HEK293 (cell line): ENCODE measurements around the gene DIO3.
A peak's percentile ranks its signal among the peaks of the same experiment; 100 is the strongest.

Source experiments
- CTCF ChIA-PET: fragments of 350-600 bp; formaldehyde crosslinking; extraction: SDS; loops from one replicate; lab custom pipeline; 2021; ENCODE audit warnings: antibody characterized with exemption; lab: Yijun Ruan, JAX
- POLR2A ChIA-PET: fragments of 300-600 bp; formaldehyde crosslinking; extraction: SDS; loops from one replicate; lab custom pipeline; 2020; ENCODE audit warnings: antibody characterized with exemption, inconsistent platforms; lab: Yijun Ruan, JAX
- H3K27ac ChIP-seq: fragments of 200-500 bp; sonication (Bioruptor generic); 2 replicates; pipeline ENCODE4 v1.5.1; 2014; ENCODE audit warnings: low read depth, low read length, control low read depth, inconsistent platforms; ENCODE audit errors: extremely low read depth
- H3K36me3 ChIP-seq, 2 experiments: fragments of 200-500 bp in 1 of 2; sonication (Bioruptor generic) in 1 of 2; 1 replicate in 1 of 2; 2 replicates in 1 of 2; pipeline ENCODE4 v1.5.1; 2014 to 2017; ENCODE audit warnings: inconsistent platforms in 2 of 2, low read length in 2 of 2; ENCODE audit not compliant: control insufficient read depth in 2 of 2, insufficient read depth in 1 of 2
- H3K4me1 ChIP-seq: fragments of 200-500 bp; sonication (Bioruptor generic); 2 replicates; pipeline ENCODE4 v1.5.1; 2014; ENCODE audit warnings: mild to moderate bottlenecking, low read length, inconsistent platforms; ENCODE audit not compliant: control insufficient read depth, insufficient read depth
- H3K4me3 ChIP-seq: 2 replicates; pipeline ENCODE4 v1.5.1; 2011; ENCODE audit warnings: low read depth, mild to moderate bottlenecking, control low read depth, low read length, moderate library complexity
- H3K9me3 ChIP-seq: fragments of 200-500 bp; sonication (Bioruptor generic); 2 replicates; pipeline ENCODE4 v1.5.1; 2014; ENCODE audit warnings: low read depth, low read length, inconsistent platforms; ENCODE audit not compliant: control insufficient read depth, insufficient read depth
- CTCF ChIP-seq: fragments of 450-650 bp; formaldehyde crosslinking; IDR thresholded peaks from 2 replicates; pipeline ENCODE4 v1.5.1; 2016; ENCODE audit warnings: missing biosample characterization, missing genetic modification characterization
- GLIS1 ChIP-seq: fragments of 450-650 bp; formaldehyde crosslinking; IDR thresholded peaks from 2 replicates; pipeline ENCODE4 v1.5.1; 2016; ENCODE audit warnings: missing biosample characterization, missing genetic modification characterization
- GLIS2 ChIP-seq: fragments of 450-650 bp; formaldehyde crosslinking; IDR thresholded peaks from 2 replicates; pipeline ENCODE4 v1.5.1; 2016; ENCODE audit warnings: missing biosample characterization, missing genetic modification characterization
- KLF16 ChIP-seq: fragments of 450-650 bp; formaldehyde crosslinking; IDR thresholded peaks from 2 replicates; pipeline ENCODE4 v1.5.1; 2017; ENCODE audit warnings: missing biosample characterization, missing genetic modification characterization
- REPIN1 ChIP-seq: fragments of 450-650 bp; formaldehyde crosslinking; IDR thresholded peaks from 2 replicates; pipeline ENCODE4 v1.5.1; 2017; ENCODE audit warnings: missing biosample characterization, missing genetic modification characterization, low read depth
- YY2 ChIP-seq: fragments of 450-650 bp; formaldehyde crosslinking; IDR thresholded peaks from 2 replicates; pipeline ENCODE4 v1.5.1; 2016; ENCODE audit warnings: missing biosample characterization, missing genetic modification characterization
- ZIC2 ChIP-seq: fragments of 450-650 bp; formaldehyde crosslinking; IDR thresholded peaks from 2 replicates; pipeline ENCODE4 v1.5.1; 2016; ENCODE audit warnings: missing biosample characterization, missing genetic modification characterization
- ZNF121 ChIP-seq: fragments of 450-650 bp; formaldehyde crosslinking; IDR thresholded peaks from 2 replicates; pipeline ENCODE4 v1.5.1; 2016; ENCODE audit warnings: missing biosample characterization, missing genetic modification characterization
- ZNF138 ChIP-seq: fragments of 450-650 bp; formaldehyde crosslinking; IDR thresholded peaks from 2 replicates; pipeline ENCODE4 v1.5.1; 2016; ENCODE audit warnings: missing biosample characterization, missing genetic modification characterization, borderline replicate concordance
- ZNF184 ChIP-seq: fragments of 450-650 bp; IDR thresholded peaks from 2 replicates; pipeline ENCODE4 v1.5.1; 2018; ENCODE audit warnings: missing biosample characterization, mild to moderate bottlenecking, missing genetic modification characterization
- ZNF366 ChIP-seq: fragments of 450-650 bp; formaldehyde crosslinking; conservative IDR thresholded peaks from 2 replicates; pipeline ENCODE4 v1.5.1; 2016; ENCODE audit warnings: missing biosample characterization, missing genetic modification characterization
- ZNF391 ChIP-seq: fragments of 450-650 bp; formaldehyde crosslinking; IDR thresholded peaks from 2 replicates; pipeline ENCODE4 v1.5.1; 2016; ENCODE audit warnings: low read depth, missing biosample characterization, missing genetic modification characterization, borderline replicate concordance
- ZNF423 ChIP-seq: fragments of 450-650 bp; formaldehyde crosslinking; IDR thresholded peaks from 2 replicates; pipeline ENCODE4 v1.5.1; 2016; ENCODE audit warnings: missing biosample characterization, missing genetic modification characterization
- ZNF529 ChIP-seq: fragments of 450-650 bp; formaldehyde crosslinking; IDR thresholded peaks from 2 replicates; pipeline ENCODE4 v1.5.1; 2017; ENCODE audit warnings: missing genetic modification characterization, missing biosample characterization; ENCODE audit not compliant: insufficient replicate concordance
- ZNF548 ChIP-seq: fragments of 450-650 bp; formaldehyde crosslinking; IDR thresholded peaks from 2 replicates; pipeline ENCODE4 v1.5.1; 2016; ENCODE audit warnings: missing biosample characterization, missing genetic modification characterization
- ZNF600 ChIP-seq: fragments of 450-650 bp; formaldehyde crosslinking; IDR thresholded peaks from 2 replicates; pipeline ENCODE4 v1.5.1; 2016; ENCODE audit warnings: missing biosample characterization, missing genetic modification characterization
- ZNF639 ChIP-seq: fragments of 450-650 bp; formaldehyde crosslinking; IDR thresholded peaks from 2 replicates; pipeline ENCODE4 v1.5.1; 2016; ENCODE audit warnings: missing biosample characterization, missing genetic modification characterization
- ZNF701 ChIP-seq: fragments of 450-650 bp; formaldehyde crosslinking; IDR thresholded peaks from 2 replicates; pipeline ENCODE4 v1.5.1; 2016; ENCODE audit warnings: missing biosample characterization, missing genetic modification characterization
- ZNF707 ChIP-seq: fragments of 450-650 bp; formaldehyde crosslinking; IDR thresholded peaks from 2 replicates; pipeline ENCODE4 v1.5.1; 2016; ENCODE audit warnings: missing biosample characterization, missing genetic modification characterization
- ZNF843 ChIP-seq: fragments of 450-650 bp; formaldehyde crosslinking; IDR thresholded peaks from 2 replicates; pipeline ENCODE4 v1.5.1; 2016; ENCODE audit warnings: missing biosample characterization, missing genetic modification characterization
- TF ChIP-seq, protein P1 (sequence below): fragments of 450-650 bp; formaldehyde crosslinking; optimal IDR thresholded peaks from 2 replicates; pipeline ENCODE3; 2016; ENCODE audit warnings: missing biosample characterization, mild to moderate bottlenecking, missing genetic modification characterization
- TF ChIP-seq, protein P2 (sequence below): fragments of 450-650 bp; formaldehyde crosslinking; IDR thresholded peaks from 2 replicates; pipeline ENCODE4 v1.5.1; 2017; ENCODE audit warnings: missing biosample characterization, missing genetic modification characterization
- TF ChIP-seq, protein P3 (sequence below): fragments of 450-650 bp; formaldehyde crosslinking; IDR thresholded peaks from 2 replicates; pipeline ENCODE4 v1.5.1; 2016; ENCODE audit warnings: missing biosample characterization, missing genetic modification characterization

DIO3 gene

DNA sequence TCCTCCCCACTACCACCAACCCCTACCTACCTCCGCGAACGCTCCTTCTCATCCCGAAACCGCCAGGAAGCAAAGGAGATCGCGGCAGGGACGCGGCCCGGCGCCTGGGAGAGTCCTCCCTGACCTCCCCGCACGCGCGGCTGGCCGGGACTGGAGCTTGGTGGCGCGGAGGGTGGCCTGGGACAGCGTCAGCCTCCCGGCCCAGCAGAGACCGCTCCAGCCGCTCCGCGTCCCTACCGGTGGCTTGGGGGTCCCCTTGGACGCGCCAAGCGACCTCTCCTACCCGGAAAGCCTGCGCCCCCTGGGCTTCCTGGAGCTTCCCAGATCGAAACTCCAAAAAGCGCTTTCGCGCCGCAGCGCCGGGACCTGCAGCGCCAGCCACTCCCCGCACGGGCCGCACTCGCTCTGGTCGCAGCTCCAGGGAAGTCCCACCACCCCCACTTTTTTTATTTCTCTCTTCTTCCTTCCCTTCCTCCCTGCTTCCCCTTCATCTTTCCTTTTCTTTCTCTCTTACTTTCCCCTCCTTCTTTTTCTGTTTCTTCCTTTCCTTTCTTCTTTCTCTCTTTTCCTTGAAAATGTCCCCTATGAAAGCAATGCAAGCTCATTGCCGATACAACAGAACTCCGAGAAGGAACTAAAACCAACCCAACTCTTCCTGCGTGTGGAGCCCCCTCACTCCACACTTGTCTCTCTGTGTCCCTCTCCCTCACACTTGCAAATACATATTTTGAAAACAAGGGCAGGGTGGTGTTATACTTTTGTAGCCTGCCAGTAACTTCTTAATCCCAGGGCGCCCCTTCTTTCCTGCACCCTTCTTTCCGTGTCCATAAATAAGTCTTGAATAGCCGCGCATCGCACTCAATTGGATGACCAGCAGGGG is 3.8 kb downstream of the DIO3 start (continued):
- TF ChIP-seq ZNF548 (tag by site-specific recombination) (no peak), ZIC2 (tag by site-specific recombination) (peak; percentile 55), ZNF121 (no peak), ZNF639 (tag by site-specific recombination) (no peak), ZNF138 (tag by site-specific recombination) (no peak), CTCF (tag by site-specific recombination) (peak; percentile 58; the same call in 1 of the 2 replicates), ZNF600 (tag by site-specific recombination) (peak; percentile 43; the same call in 1 of the 2 replicates), ZNF529 (tag by site-specific recombination) (no peak), ZNF184 (tag by site-specific recombination) (no peak), ZNF843 (tag by site-specific recombination) (no peak), ZNF391 (no peak), ZNF366 (tag by site-specific recombination) (peak; percentile 41; the same call in 1 of the 2 replicates)
- TF ChIP-seq, protein P1, sequence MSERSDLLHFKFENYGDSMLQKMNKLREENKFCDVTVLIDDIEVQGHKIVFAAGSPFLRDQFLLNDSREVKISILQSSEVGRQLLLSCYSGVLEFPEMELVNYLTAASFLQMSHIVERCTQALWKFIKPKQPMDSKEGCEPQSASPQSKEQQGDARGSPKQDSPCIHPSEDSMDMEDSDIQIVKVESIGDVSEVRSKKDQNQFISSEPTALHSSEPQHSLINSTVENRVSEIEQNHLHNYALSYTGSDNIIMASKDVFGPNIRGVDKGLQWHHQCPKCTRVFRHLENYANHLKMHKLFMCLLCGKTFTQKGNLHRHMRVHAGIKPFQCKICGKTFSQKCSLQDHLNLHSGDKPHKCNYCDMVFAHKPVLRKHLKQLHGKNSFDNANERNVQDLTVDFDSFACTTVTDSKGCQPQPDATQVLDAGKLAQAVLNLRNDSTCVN = peak; percentile 46
- TF ChIP-seq, protein P2, sequence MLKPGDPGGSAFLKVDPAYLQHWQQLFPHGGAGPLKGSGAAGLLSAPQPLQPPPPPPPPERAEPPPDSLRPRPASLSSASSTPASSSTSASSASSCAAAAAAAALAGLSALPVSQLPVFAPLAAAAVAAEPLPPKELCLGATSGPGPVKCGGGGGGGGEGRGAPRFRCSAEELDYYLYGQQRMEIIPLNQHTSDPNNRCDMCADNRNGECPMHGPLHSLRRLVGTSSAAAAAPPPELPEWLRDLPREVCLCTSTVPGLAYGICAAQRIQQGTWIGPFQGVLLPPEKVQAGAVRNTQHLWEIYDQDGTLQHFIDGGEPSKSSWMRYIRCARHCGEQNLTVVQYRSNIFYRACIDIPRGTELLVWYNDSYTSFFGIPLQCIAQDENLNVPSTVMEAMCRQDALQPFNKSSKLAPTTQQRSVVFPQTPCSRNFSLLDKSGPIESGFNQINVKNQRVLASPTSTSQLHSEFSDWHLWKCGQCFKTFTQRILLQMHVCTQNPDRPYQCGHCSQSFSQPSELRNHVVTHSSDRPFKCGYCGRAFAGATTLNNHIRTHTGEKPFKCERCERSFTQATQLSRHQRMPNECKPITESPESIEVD = no peak
- TF ChIP-seq, all 188 proteins: peak for 10

DNA sequence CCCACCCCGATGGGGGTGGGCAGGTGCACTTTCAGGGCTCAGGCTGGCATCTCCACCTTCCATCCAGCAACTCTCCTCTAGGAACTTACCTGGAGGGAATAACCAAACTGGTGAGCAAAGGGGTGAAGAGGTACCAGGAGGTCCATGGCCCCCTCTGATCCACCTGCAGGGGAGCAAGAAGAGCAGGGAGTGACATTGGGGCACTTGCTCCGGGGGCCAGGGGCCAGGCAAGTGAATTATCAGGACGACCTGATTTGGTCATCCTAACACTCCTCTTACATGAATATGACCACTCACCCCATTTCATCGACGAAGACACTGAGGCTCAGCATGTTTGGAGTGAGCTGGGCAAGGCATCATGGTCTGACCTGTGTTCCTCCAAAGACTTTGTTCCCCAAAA is 6.0 kb downstream of the DIO3 start:
- POLR2A ChIA-PET = no interaction called here
- TF ChIP-seq GLIS2 (tag by site-specific recombination) (0 out of 2 replicates have a peak, but pooled peaks have one; percentile 1), GLIS1 (no peak)
- TF ChIP-seq, all 188 proteins: peak for 1
- Histone ChIP-seq H3K4me3 (no peak overlapping the region), H3K4me1 (no peaks in the 10 kb centered on the region; the same call in 1 of the 2 replicates), H3K9me3 (no peaks in the 10 kb centered on the region), H3K27ac (no peak overlapping the region), H3K36me3 (no peaks in the 10 kb centered on the region)
- CTCF ChIA-PET = no interaction called here

DNA sequence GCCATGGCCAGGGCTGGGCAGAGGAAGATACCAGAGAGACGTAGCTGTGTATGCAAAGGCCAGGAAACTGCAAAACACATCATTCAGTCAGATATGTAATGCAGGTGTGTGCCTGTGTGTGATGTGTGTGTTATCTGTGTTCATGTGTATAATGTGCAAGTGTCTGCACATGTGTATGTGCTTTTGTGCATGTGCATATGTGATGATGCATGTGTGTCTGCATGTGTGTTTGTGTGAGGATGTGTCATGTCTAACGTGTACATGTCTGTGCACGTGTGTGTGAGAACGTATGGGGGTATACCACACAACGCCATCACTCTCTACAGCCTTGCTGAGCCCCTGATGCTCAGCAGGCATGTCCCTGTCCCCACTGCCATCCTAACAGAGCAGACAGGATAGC is 9.7 kb downstream of the DIO3 start:
- POLR2A ChIA-PET = no interaction called here
- H3K4me3 ChIP-seq = no peak overlapping the region
- no peaks in the 10 kb centered on the region for H3K4me1 ChIP-seq
- CTCF ChIA-PET = interaction anchor here (0.6 kb wide), 1 partner anchor 1131 kb away, joined by 3 read pairs; no protein-coding TSS in a partner anchor
- H3K36me3 ChIP-seq = no peaks in the 10 kb centered on the region
- H3K27ac ChIP-seq = no peak overlapping the region
- no peaks in the 10 kb centered on the region for H3K9me3 ChIP-seq
- TF ChIP-seq ZNF423 (tag by site-specific recombination) (no peak), GLIS2 (tag by site-specific recombination) (no peak), KLF16 (no peak), ZNF701 (tag by site-specific recombination) (no peak), REPIN1 (tag by site-specific recombination) (no peak), ZNF707 (tag by site-specific recombination) (no peak), YY2 (tag by site-specific recombination) (no peak)
- TF ChIP-seq, protein P3, sequence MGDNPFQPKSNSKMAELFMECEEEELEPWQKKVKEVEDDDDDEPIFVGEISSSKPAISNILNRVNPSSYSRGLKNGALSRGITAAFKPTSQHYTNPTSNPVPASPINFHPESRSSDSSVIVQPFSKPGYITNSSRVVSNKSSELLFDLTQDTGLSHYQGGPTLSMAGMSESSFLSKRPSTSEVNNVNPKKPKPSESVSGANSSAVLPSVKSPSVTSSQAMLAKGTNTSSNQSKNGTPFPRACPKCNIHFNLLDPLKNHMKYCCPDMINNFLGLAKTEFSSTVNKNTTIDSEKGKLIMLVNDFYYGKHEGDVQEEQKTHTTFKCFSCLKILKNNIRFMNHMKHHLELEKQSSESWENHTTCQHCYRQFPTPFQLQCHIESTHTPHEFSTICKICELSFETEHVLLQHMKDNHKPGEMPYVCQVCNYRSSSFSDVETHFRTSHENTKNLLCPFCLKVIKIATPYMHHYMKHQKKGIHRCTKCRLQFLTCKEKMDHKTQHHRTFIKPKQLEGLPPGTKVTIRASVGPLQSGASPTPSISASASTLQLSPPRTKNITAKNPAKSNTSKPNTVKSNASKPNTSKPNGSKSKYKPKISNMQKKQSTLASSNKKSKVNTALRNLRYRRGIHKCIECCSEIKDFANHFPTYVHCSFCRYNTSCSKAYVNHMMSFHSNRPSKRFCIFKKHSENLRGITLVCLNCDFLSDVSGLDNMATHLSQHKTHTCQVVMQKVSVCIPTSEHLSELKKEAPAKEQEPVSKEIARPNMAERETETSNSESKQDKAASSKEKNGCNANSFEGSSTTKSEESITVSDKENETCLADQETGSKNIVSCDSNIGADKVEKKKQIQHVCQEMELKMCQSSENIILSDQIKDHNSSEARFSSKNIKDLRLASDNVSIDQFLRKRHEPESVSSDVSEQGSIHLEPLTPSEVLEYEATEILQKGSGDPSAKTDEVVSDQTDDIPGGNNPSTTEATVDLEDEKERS = no peak
